GM21360 (cell line): ENCODE data around the gene PHOX2A.

ENCODE experiments used
- ATAC-seq: cut with Tn5 transposase; IDR thresholded peaks from one replicate; pipeline ENCODE4 v1.9.1; 2021; ENCODE audit warnings: mild to moderate bottlenecking, moderate library complexity; ENCODE audit not compliant: unreplicated experiment

PHOX2A gene

GRCh38 chr11:72189455-72190250 is 54.3 kb downstream of the PHOX2A start:
- no peak for ATAC-seq
